GM18517 (cell line): Measurements from ENCODE around the gene TSHR.
"Not testable (repeated sequence)": the region's sequence is repeated elsewhere in the genome, so short reads cannot be mapped to it uniquely, and the experiment has no call there.

Experiments
- ATAC-seq: cut with Tn5 transposase; IDR thresholded peaks from one replicate; pipeline ENCODE4 v1.9.1; 2021; ENCODE audit warnings: mild to moderate bottlenecking, moderate library complexity; ENCODE audit not compliant: unreplicated experiment

Gene TSHR

GRCh38 chr14:80948291-80948690 is 7.1 kb upstream of the TSHR start:
- ATAC-seq, result no peak

GRCh38 chr14:80951491-80951890 is 3.9 kb upstream of the TSHR start:
- no peak for ATAC-seq

GRCh38 chr14:80953211-80953610 is 2.2 kb upstream of the TSHR start:
- ATAC-seq, result not testable (repeated sequence)

GRCh38 chr14:80954687-80955299 is 628 bp upstream of the TSHR start:
- no peak for ATAC-seq

GRCh38 chr14:80956102-80956501 is 681 bp downstream of the TSHR start:
- no peak for ATAC-seq

GRCh38 chr14:80956922-80957321 is 1.5 kb downstream of the TSHR start:
- no peak for ATAC-seq

GRCh38 chr14:80957613-80958012 is 2.2 kb downstream of the TSHR start:
- no peak for ATAC-seq

GRCh38 chr14:80958226-80958625 is 2.8 kb downstream of the TSHR start:
- no peak for ATAC-seq

GRCh38 chr14:80958939-80959338 is 3.5 kb downstream of the TSHR start:
- ATAC-seq, result no peak

- peak; percentile 98 for ATAC-seq
Measured at GRCh38 chr14:80959496-80959895, 4.1 kb downstream of the TSHR start.

GRCh38 chr14:80965037-80965436 is 9.6 kb downstream of the TSHR start:
- ATAC-seq, result no peak

GRCh38 chr14:80973931-80974641 is 18.7 kb downstream of the TSHR start:
- no peak for ATAC-seq

GRCh38 chr14:80974679-80975078 is 19.3 kb downstream of the TSHR start:
- ATAC-seq, result no peak

- no peak for ATAC-seq
Measured at GRCh38 chr14:80977221-80977620, 21.8 kb downstream of the TSHR start.

- no peak for ATAC-seq
Measured at GRCh38 chr14:80978403-80978802, 23.0 kb downstream of the TSHR start.

- no peak for ATAC-seq
Measured at GRCh38 chr14:80979951-80980350, 24.5 kb downstream of the TSHR start.

GRCh38 chr14:80981156-80981555 is 25.7 kb downstream of the TSHR start:
- ATAC-seq, result no peak

- no peak for ATAC-seq
Measured at GRCh38 chr14:80981673-80982072, 26.3 kb downstream of the TSHR start.

- ATAC-seq, result no peak
Measured at GRCh38 chr14:80982711-80983110, 27.3 kb downstream of the TSHR start.

GRCh38 chr14:80987235-80988032 is 32.0 kb downstream of the TSHR start:
- peak; percentile 53 for ATAC-seq

- no peak for ATAC-seq
Measured at GRCh38 chr14:80988192-80988591, 32.8 kb downstream of the TSHR start.
